Upper lobe of left lung (tissue), 6 donors: ENCODE results near the gene C1QBP. TPM values are rescaled to one million over a fixed set of nuclear protein-coding genes. Genes with fewer than 3 reads are reported as not detected.

Source experiments
- ATAC-seq, 2 donors: fragments of 200-7000 bp; cut with Tn5 transposase; one replicate each; pipeline ENCODE4 v1.9.1; 2022; ENCODE audit warnings: mild to moderate bottlenecking in 2 of 2, moderate library complexity in 2 of 2; ENCODE audit not compliant: low FRiP score in 2 of 2
- DNase-seq, 2 donors: peaks; one replicate each; pipeline ENCODE4 v3.0.0-alpha.2; 2019 to 2020
- H3K27ac ChIP-seq, 4 donors: fragments of 200-600 bp; sonication (generic); one replicate each; pipeline ENCODE4 v1.5.1; 2016 to 2019
- H3K27me3 ChIP-seq, 4 donors: fragments of 200-600 bp; sonication (generic); one replicate each; pipeline ENCODE4 v1.5.1; 2017 to 2019
- H3K36me3 ChIP-seq, 4 donors: fragments of 200-600 bp; sonication (generic); one replicate each; pipeline ENCODE4 v1.5.1; 2016 to 2019
- H3K4me1 ChIP-seq, 4 donors: fragments of 200-600 bp; sonication (generic); one replicate each; pipeline ENCODE4 v1.5.1; 2018 to 2019
- H3K4me3 ChIP-seq, 4 donors: fragments of 200-600 bp; sonication (generic); one replicate each; pipeline ENCODE4 v1.5.1; 2017 to 2019; ENCODE audit warnings: mild to moderate bottlenecking in 2 of 4, moderate library complexity in 1 of 4
- H3K9me3 ChIP-seq, 4 donors: fragments of 200-600 bp; sonication (generic); one replicate each; pipeline ENCODE4 v1.5.1; 2018 to 2019
- EP300 ChIP-seq, 4 donors: sonication (generic); formaldehyde crosslinking; IDR thresholded peaks; one replicate each; pipeline ENCODE4 v1.5.1; 2017; ENCODE audit warnings: antibody characterized with exemption in 4 of 4, control low read depth in 2 of 4
- POLR2A ChIP-seq, 4 donors: fragments of 450-650 bp; IDR thresholded peaks; one replicate each; pipeline ENCODE4 v1.5.1; 2016 to 2017; ENCODE audit warnings: antibody characterized with exemption in 4 of 4, mild to moderate bottlenecking in 2 of 4
- POLR2AphosphoS5 ChIP-seq, 2 donors: sonication (generic); formaldehyde crosslinking; IDR thresholded peaks; one replicate each; pipeline ENCODE4 v1.5.1; 2017; ENCODE audit warnings: antibody characterized with exemption in 2 of 2
- WGBS, 2 donors: methylation state at CpG; one replicate each; pipeline ENCODE4 v1.1.5; 2017 to 2018; 5-methylcytosine and 5-hydroxymethylcytosine counted together
- total RNA-seq, 6 donors: library from RNA; depleted of rRNA in 4 of 6; stranded (reverse); fragments of >200 nt in 4 of 6; gene quantifications; one replicate each; pipeline versions ENCODE4 v1.1.0 to v1.2.1, GENCODE V29; 2016 to 2021
- TF ChIP-seq, protein P1 (sequence below), 6 experiments: fragments of 450-650 bp in 4 of 6; fragments of 200-600 bp in 2 of 6; sonication (generic) in 2 of 6; IDR thresholded peaks; one replicate each; pipeline ENCODE4 v1.5.1; 2016 to 2019; ENCODE audit warnings: antibody characterized with exemption in 6 of 6
- donor health status: DM: no; HTN: no; CAD: no; lungs with moderate emphysema.
- donor health status: DM: no; HTN: yes; CAD: no; lungs with severe emphysema.

The C1QBP gene
- total RNA-seq, 6 donors from 2014 or later: 22.0 to 115 (median 73.5) TPM

DNA sequence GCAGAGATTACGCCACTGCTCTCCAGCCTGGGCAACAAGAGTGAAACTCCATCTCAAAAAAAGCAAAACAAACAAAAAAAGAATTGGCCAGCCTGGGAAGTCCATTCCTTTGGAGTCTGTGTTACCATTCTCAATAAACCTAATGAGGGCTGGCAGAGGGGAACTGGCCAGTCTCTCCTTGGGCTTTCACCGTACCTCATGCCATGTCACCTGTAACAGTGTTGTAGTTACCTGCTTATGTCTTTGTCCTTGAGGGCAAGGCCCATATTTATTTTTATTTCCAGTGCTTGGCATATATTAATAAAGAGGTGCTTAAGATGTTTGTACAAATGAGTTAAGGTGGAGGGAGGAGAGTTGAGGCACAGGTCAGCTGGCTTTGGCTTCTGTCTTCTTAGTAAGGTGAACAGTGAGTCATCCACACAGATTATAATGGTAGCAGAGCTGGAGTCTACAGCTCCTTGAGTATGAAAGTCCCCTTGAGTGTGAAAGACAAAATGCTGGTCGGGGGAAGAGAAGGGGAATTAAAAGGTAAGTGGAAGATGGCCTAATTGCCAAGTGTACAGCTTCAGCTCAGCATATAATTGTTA lies 8.4 kb downstream of the C1QBP start:
- H3K4me1 ChIP-seq: peaks cover 0 to 16% (median 12%) of the 10 kb centered on the region in 4 donors
- TF ChIP-seq EP300 (IDR thresholded peaks at IDR 0.05) (no peak), POLR2A (IDR thresholded peaks at IDR 0.05) (no peak), POLR2AphosphoS5 (IDR thresholded peaks at IDR 0.05) (no peak)
- TF ChIP-seq, protein P1, sequence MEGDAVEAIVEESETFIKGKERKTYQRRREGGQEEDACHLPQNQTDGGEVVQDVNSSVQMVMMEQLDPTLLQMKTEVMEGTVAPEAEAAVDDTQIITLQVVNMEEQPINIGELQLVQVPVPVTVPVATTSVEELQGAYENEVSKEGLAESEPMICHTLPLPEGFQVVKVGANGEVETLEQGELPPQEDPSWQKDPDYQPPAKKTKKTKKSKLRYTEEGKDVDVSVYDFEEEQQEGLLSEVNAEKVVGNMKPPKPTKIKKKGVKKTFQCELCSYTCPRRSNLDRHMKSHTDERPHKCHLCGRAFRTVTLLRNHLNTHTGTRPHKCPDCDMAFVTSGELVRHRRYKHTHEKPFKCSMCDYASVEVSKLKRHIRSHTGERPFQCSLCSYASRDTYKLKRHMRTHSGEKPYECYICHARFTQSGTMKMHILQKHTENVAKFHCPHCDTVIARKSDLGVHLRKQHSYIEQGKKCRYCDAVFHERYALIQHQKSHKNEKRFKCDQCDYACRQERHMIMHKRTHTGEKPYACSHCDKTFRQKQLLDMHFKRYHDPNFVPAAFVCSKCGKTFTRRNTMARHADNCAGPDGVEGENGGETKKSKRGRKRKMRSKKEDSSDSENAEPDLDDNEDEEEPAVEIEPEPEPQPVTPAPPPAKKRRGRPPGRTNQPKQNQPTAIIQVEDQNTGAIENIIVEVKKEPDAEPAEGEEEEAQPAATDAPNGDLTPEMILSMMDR (IDR thresholded peaks at IDR 0.05): no peak
- H3K36me3 ChIP-seq: peaks cover 38 to 97% (median 86%) of the 10 kb centered on the region in 4 donors
- DNase-seq (peak in 1 of 2 donors; percentile 56), ATAC-seq (peak; percentile 42 to 79)
- 66 to 85% methylated on average over 3 of the region's 3 CpGs for WGBS, 2 donors
- no peaks in the 10 kb centered on the region for H3K9me3 ChIP-seq
- H3K27me3 ChIP-seq: no peaks in the 10 kb centered on the region
- H3K27ac ChIP-seq: peak overlapping the region; percentile 29 to 70 (median 54)
- H3K4me3 ChIP-seq: no peak overlapping the region

DNA sequence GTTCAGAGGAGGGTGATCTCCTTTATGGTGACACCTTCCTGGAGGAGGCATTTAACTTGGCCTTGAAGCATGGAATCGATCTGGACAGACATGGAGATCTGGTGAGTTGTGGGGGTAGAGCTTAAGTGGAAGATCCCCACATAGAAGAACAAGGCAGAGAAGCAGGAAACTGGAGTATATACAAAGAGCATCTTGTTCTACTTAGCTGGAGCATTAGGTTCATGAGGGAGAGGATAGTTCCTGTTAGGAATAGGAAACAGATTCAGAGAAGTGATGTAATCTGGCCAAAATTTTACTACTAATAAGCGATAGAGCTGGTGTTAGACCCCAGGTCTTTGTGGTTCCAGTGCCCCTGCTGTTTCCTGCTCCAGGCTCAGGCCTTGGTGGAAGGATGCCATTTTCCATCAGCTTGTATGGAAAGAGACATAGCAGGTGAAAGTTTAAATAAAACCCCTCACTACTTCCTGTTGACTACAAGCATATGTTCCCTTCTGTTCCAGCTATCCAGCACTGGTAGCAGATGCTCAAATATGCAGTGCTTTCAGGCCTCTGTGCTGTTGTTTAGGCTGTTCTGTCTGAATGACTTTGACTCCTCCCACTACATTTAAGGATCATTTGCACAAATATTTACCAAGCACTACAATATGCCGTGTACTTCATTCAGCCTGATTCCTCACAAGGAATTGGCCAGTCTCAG lies 9.6 kb downstream of the C1QBP start:
- 57 to 58% methylated on average over 3 of the region's 3 CpGs for WGBS, 2 donors
- H3K27ac ChIP-seq: peak overlapping the region; percentile 44 to 70 (median 54)
- ATAC-seq (peak; percentile 26 to 76), DNase-seq (no peak)
- H3K4me1 ChIP-seq: peaks cover 0 to 16% (median 12%) of the 10 kb centered on the region in 4 donors
- TF ChIP-seq POLR2AphosphoS5 (IDR thresholded peaks at IDR 0.05) (no peak), EP300 (IDR thresholded peaks at IDR 0.05) (no peak), POLR2A (IDR thresholded peaks at IDR 0.05) (no peak)
- TF ChIP-seq, protein P1 (IDR thresholded peaks at IDR 0.05): no peak
- H3K4me3 ChIP-seq: no peak overlapping the region
- H3K36me3 ChIP-seq: peaks cover 32 to 97% (median 87%) of the 10 kb centered on the region in 4 donors
- H3K9me3 ChIP-seq: no peaks in the 10 kb centered on the region
- no peaks in the 10 kb centered on the region for H3K27me3 ChIP-seq

DNA sequence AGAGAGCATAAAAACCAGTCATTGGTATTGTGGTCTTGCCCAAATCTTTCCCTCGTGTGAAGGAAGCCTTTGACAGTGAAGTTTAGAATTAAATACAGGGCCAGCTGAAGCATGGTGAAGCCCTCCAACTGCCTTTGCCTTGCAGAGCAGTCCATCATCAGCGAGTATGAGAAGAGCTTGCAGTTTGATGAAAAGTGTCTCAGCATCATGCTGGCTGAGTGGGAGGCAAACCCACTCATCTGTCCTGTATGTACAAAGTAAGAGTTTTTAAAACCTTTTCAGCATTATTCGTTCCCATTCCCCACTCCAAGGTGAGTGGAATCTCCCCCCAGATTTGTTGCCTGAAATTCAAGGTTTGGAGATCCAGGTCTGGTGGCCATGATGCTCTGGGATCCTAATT lies 13.1 kb downstream of the C1QBP start:
- ATAC-seq (no peak), DNase-seq (no peak)
- 75 to 81% methylated on average over 3 of the region's 3 CpGs for WGBS, 2 donors
- peaks cover 11 to 92% (median 72%) of the 10 kb centered on the region in 4 donors for H3K36me3 ChIP-seq
- H3K4me1 ChIP-seq: peaks cover 8 to 30% (median 19%) of the 10 kb centered on the region in 4 donors
- no peak overlapping the region for H3K4me3 ChIP-seq
- no peak for TF ChIP-seq EP300 (IDR thresholded peaks at IDR 0.05)
- no peak for TF ChIP-seq POLR2A (IDR thresholded peaks at IDR 0.05)
- TF ChIP-seq, protein P1 (IDR thresholded peaks at IDR 0.05): no peak
- no peak for TF ChIP-seq POLR2AphosphoS5 (IDR thresholded peaks at IDR 0.05)
- no peaks in the 10 kb centered on the region for H3K27me3 ChIP-seq
- no peak overlapping the region for H3K27ac ChIP-seq
- H3K9me3 ChIP-seq: no peaks in the 10 kb centered on the region

DNA sequence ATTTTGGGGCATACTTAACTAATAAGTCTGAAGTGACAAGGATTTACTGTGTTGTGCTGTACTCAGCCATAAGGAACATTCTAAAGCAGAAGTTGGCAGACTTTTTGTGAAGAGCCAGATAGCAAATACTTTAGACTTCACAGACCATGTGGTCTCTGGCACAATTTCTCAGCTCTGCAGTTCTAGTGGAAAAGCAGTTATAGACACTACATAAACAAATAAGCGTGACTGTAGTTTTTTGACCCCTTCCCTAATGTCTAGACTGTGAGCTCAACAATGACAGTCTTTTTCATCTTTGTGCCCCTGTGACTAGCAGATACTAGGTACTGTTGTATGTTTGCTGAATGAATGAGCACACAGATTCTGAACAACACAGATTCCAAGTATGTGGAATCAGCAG lies 14.0 kb downstream of the C1QBP start:
- DNase-seq (no peak), ATAC-seq (no peak)
- peaks cover 11 to 84% (median 66%) of the 10 kb centered on the region in 4 donors for H3K36me3 ChIP-seq
- H3K4me3 ChIP-seq: no peak overlapping the region
- peaks cover 13 to 29% (median 19%) of the 10 kb centered on the region in 4 donors for H3K4me1 ChIP-seq
- 81 to 93% methylated on average over 1 of the region's 1 CpG for WGBS, 2 donors
- TF ChIP-seq POLR2A (IDR thresholded peaks at IDR 0.05) (no peak), POLR2AphosphoS5 (IDR thresholded peaks at IDR 0.05) (no peak), EP300 (IDR thresholded peaks at IDR 0.05) (no peak)
- TF ChIP-seq, protein P1 (IDR thresholded peaks at IDR 0.05): no peak
- H3K27ac ChIP-seq: no peak overlapping the region
- H3K9me3 ChIP-seq: no peaks in the 10 kb centered on the region
- no peaks in the 10 kb centered on the region for H3K27me3 ChIP-seq
